ENCODE results near the gene ABHD6. TPM values are rescaled to one million over a fixed set of nuclear protein-coding genes. Genes with fewer than 3 reads are reported as not detected.

Gene ABHD6
- polyA plus RNA-seq, 3 donors, result 7.3 to 11.6 (median 9.0) TPM

DNA sequence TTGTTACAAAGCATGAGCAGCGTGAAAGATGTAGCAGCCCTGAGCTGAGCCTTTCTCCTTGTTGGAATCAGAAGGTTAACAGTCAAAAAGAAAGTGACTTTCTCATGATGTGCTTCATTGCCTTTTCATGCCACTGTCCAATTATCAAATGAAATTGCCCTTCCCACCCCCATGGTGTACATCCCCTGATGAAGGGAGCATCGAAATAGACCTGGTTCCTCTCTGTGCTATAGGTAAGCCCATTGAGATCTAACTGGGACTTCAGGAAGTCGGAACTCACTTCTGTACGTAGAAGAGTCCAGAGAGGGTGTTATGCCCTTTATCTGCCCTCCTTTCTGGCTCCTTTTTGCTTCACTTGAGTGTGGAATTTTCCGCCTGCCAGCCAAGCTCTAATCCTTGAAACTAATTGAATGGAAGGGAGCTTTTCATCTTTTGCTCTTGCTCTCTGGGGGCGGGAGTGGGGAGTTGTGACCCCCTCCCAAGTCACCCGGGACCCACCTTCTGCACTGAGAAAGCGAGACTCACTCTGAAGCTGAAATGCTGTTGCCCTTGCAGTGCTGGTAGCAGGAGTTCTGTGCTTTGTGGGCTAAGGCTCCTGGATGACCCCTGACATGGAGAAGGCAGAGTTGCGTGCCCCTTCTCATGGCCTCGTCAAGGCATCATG is 20.9 kb downstream of the ABHD6 start:
- H3K4me1 Mint-ChIP-seq, result peaks cover 19% of the 10 kb centered on the region
- no peak overlapping the region for H2AFZ ChIP-seq (ENCODE audit: insufficient read depth, low read depth, low read length, poor library complexity, severe bottlenecking)
- H3K27ac ChIP-seq (ENCODE audit: low read depth in 1 of 2, low read length in 2 of 2), result no peak overlapping the region
- H3K36me3 Mint-ChIP-seq, result peaks cover 42 to 47% of the 10 kb centered on the region in 2 donors
- no peak overlapping the region for H3K9ac ChIP-seq (ENCODE audit: insufficient read depth, low read length, poor library complexity, severe bottlenecking)
- DNase-seq, result no peak
- no peaks in the 10 kb centered on the region for H3K9me3 ChIP-seq (replicated peaks in 1 of 2; ENCODE audit: control insufficient read depth in 1 of 2, insufficient read depth in 1 of 2, low read length in 2 of 2)
- peaks cover 5% of the 10 kb centered on the region for H4K20me1 ChIP-seq (ENCODE audit: insufficient read depth, low read length)
- H3K27ac Mint-ChIP-seq, result peak overlapping the region in 5 of 7 donors; percentile 40 to 82 (median 67)
- no peak for TF ChIP-seq CTCF (IDR thresholded peaks at IDR 0.05)
- no peak overlapping the region for H3K4me2 ChIP-seq (replicated peaks; ENCODE audit: extremely low read depth, low read length, poor library complexity, severe bottlenecking)
- H3K9me3 Mint-ChIP-seq, result no peaks in the 10 kb centered on the region
- H3K27me3 ChIP-seq (ENCODE audit: control insufficient read depth in 2 of 2, insufficient read depth in 2 of 2, low read length in 2 of 2), result no peaks in the 10 kb centered on the region
- WGBS (ENCODE audit: insufficient coverage), result 100% methylated on average over 5 of the region's 10 CpGs
- H3K36me3 ChIP-seq (replicated peaks in 1 of 2; ENCODE audit: control insufficient read depth in 1 of 2, insufficient read depth in 2 of 2, low read length in 2 of 2), result peaks cover 19 to 45% of the 10 kb centered on the region in 2 donors
- H3K4me1 ChIP-seq (ENCODE audit: control insufficient read depth in 1 of 2, insufficient read depth in 2 of 2, low read length in 2 of 2), result peaks cover 0 to 6% of the 10 kb centered on the region in 2 donors
- H3K4me3 ChIP-seq (replicated peaks in 1 of 3; ENCODE audit: low read depth in 2 of 3, low read length in 3 of 3), result no peak overlapping the region
- H3K79me2 ChIP-seq (ENCODE audit: insufficient read depth, low read length), result no peaks in the 10 kb centered on the region
- no peak overlapping the region for H3K4me3 Mint-ChIP-seq
- no peaks in the 10 kb centered on the region for H3K27me3 Mint-ChIP-seq (ENCODE audit: low read depth in 3 of 3)
- intact Hi-C loops (cut with micrococcal nuclease), result no loop called here

DNA sequence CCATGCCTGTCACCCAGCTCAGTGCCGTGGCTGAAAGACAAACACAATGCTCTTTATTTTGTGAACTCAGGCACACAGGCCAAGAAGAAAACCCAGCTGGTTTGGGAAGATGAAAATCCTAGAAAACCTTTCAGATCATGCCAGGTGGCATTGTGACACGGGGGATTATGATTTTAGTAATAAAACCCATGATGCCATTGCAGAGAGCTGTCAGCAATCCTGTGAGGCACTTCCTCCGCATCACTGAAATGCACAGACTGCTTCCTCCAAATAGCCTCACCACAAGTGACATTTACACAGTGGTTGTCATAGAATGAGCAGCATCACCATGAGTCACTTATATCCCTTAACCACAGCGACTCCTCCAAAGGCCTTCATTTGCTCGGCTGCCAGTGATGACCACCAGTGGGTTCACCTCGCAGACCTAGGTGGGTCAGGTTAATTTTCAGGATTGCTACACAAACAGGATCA is 22.7 kb downstream of the ABHD6 start:
- H3K79me2 ChIP-seq (ENCODE audit: insufficient read depth, low read length), result no peaks in the 10 kb centered on the region
- H3K9me3 ChIP-seq (replicated peaks in 1 of 2; ENCODE audit: control insufficient read depth in 1 of 2, insufficient read depth in 1 of 2, low read length in 2 of 2), result no peaks in the 10 kb centered on the region
- Mint-ChIP-seq H3K4me1 (peaks cover 19% of the 10 kb centered on the region), H3K27me3 (ENCODE audit: low read depth in 3 of 3) (no peaks in the 10 kb centered on the region), H3K9me3 (no peaks in the 10 kb centered on the region), H3K36me3 (peaks cover 42 to 47% of the 10 kb centered on the region in 2 donors), H3K27ac (peak overlapping the region; percentile 14 to 89 (median 74)), H3K4me3 (no peak overlapping the region)
- H3K4me1 ChIP-seq (ENCODE audit: control insufficient read depth in 1 of 2, insufficient read depth in 2 of 2, low read length in 2 of 2), result peaks cover 0 to 6% of the 10 kb centered on the region in 2 donors
- TF ChIP-seq CTCF (IDR thresholded peaks at IDR 0.05), result no peak
- WGBS (ENCODE audit: insufficient coverage), result 61% methylated on average over 3 of the region's 6 CpGs
- H2AFZ ChIP-seq (ENCODE audit: insufficient read depth, low read depth, low read length, poor library complexity, severe bottlenecking), result no peak overlapping the region
- no peak overlapping the region for H3K9ac ChIP-seq (ENCODE audit: insufficient read depth, low read length, poor library complexity, severe bottlenecking)
- H3K27ac ChIP-seq (ENCODE audit: low read depth in 1 of 2, low read length in 2 of 2), result peak overlapping the region in 1 of 2 donors; percentile 32
- no peaks in the 10 kb centered on the region for H3K27me3 ChIP-seq (ENCODE audit: control insufficient read depth in 2 of 2, insufficient read depth in 2 of 2, low read length in 2 of 2)
- no peaks in the 10 kb centered on the region for H4K20me1 ChIP-seq (ENCODE audit: insufficient read depth, low read length)
- H3K4me2 ChIP-seq (replicated peaks; ENCODE audit: extremely low read depth, low read length, poor library complexity, severe bottlenecking), result no peak overlapping the region
- peaks cover 19 to 38% of the 10 kb centered on the region in 2 donors for H3K36me3 ChIP-seq (replicated peaks in 1 of 2; ENCODE audit: control insufficient read depth in 1 of 2, insufficient read depth in 2 of 2, low read length in 2 of 2)
- H3K4me3 ChIP-seq (replicated peaks in 1 of 3; ENCODE audit: low read depth in 2 of 3, low read length in 3 of 3), result no peak overlapping the region
- intact Hi-C loops (cut with micrococcal nuclease), result no loop called here
- DNase-seq, result peak; percentile 37 to 80 (median 60)

Measured in CD14-positive monocyte (primary cell).